ENCODE measurements around the gene DNER.

Gene DNER

GRCh38 chr2:229417176-229417575 is 297.2 kb downstream of the DNER start:
- Mint-ChIP-seq H3K36me3 (ENCODE audit: insufficient read depth) (no peaks in the 10 kb centered on the region), H3K4me3 (no peak overlapping the region), H3K27me3 (peaks cover 1% of the 10 kb centered on the region), H3K27ac (ENCODE audit: low read depth) (no peak overlapping the region), H3K4me1 (no peaks in the 10 kb centered on the region), H3K9me3 (peaks cover 4% of the 10 kb centered on the region)
- no peak for DNase-seq (ENCODE audit: low spot score in 2 of 2)
- ATAC-seq (replicated peaks; ENCODE audit: extremely low read depth, poor library complexity, severe bottlenecking): no peak

DNA sequence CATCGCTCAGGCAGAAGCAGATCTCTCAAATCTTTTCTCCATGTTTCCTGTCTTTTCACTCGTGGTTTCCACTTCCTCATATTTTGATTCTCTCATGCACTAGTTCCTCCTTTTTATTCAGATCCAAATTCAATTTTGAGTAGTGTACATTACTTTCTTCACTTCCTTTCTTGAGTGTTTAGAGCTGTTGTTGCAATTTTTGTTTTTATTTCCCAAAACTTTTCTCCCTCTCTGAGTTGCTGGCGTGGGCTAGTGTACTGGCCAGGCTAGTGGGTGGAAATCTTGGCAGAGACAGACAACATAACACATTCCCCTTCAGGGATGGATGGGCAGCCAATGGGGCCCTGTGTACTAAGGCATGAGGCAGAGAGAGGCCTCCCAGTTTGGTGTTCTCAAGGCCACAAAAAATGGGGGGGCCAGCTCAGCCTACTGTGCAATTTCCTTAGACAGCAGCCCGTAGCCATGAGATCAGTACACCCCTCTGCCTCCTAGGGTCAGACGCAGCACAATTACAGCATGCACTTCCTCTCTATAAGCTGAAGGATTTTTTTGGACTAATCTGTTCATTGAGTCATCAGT is 298.1 kb downstream of the DNER start:
- Mint-ChIP-seq H3K9me3 (peaks cover 5% of the 10 kb centered on the region), H3K4me3 (no peak overlapping the region), H3K4me1 (no peaks in the 10 kb centered on the region)

GRCh38 chr2:229414631-229415030 is 299.7 kb downstream of the DNER start:
- DNase-seq (ENCODE audit: low spot score in 2 of 2) (no peak), ATAC-seq (replicated peaks; ENCODE audit: extremely low read depth, poor library complexity, severe bottlenecking) (no peak)
- Mint-ChIP-seq H3K4me3 (no peak overlapping the region), H3K4me1 (no peaks in the 10 kb centered on the region), H3K27ac (ENCODE audit: low read depth) (no peak overlapping the region), H3K9me3 (peaks cover 10% of the 10 kb centered on the region), H3K27me3 (no peaks in the 10 kb centered on the region), H3K36me3 (ENCODE audit: insufficient read depth) (no peaks in the 10 kb centered on the region)

More for the DNA sequence above, 298.1 kb downstream of the DNER start:
- DNase-seq (ENCODE audit: low spot score in 2 of 2) (no peak), ATAC-seq (replicated peaks; ENCODE audit: extremely low read depth, poor library complexity, severe bottlenecking) (no peak)
- Mint-ChIP-seq H3K27ac (ENCODE audit: low read depth) (no peak overlapping the region), H3K36me3 (ENCODE audit: insufficient read depth) (no peaks in the 10 kb centered on the region), H3K27me3 (no peaks in the 10 kb centered on the region)

GRCh38 chr2:229412686-229413085 is 301.7 kb downstream of the DNER start:
- Mint-ChIP-seq H3K9me3 (peaks cover 10% of the 10 kb centered on the region), H3K27me3 (no peaks in the 10 kb centered on the region), H3K4me1 (no peaks in the 10 kb centered on the region), H3K36me3 (ENCODE audit: insufficient read depth) (no peaks in the 10 kb centered on the region), H3K4me3 (no peak overlapping the region), H3K27ac (ENCODE audit: low read depth) (no peak overlapping the region)
- no peak for ATAC-seq (replicated peaks; ENCODE audit: extremely low read depth, poor library complexity, severe bottlenecking)
- DNase-seq (ENCODE audit: low spot score in 2 of 2): no peak

- no peaks in the 10 kb centered on the region for H3K36me3 Mint-ChIP-seq (ENCODE audit: insufficient read depth)
- H3K4me1 Mint-ChIP-seq: no peaks in the 10 kb centered on the region
- H3K9me3 Mint-ChIP-seq: peaks cover 10% of the 10 kb centered on the region
- ATAC-seq (replicated peaks; ENCODE audit: extremely low read depth, poor library complexity, severe bottlenecking) (no peak), DNase-seq (ENCODE audit: low spot score in 2 of 2) (no peak)
- H3K27ac Mint-ChIP-seq (ENCODE audit: low read depth): no peak overlapping the region
- no peaks in the 10 kb centered on the region for H3K27me3 Mint-ChIP-seq
- no peak overlapping the region for H3K4me3 Mint-ChIP-seq
Measured at GRCh38 chr2:229410946-229411345, 303.4 kb downstream of the DNER start.

DNA sequence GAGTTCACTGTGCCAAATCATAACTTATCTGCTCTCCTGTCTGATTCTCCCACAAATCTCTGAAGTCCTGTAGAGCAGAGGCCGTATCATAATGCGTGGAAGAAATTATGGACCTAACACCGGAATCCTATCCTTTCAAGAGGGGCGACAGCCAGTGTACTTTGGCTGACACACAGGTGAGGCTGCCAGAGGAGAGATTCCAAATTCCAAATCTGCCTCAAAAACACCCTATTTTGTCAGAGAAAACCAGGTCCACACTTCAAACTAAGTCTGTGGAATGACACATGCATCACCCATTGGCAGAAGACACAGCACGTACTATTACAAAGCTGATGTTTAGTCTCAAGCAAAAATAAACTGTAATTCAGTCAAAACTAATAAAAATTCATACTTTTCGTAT is 304.1 kb downstream of the DNER start:
- ATAC-seq (replicated peaks; ENCODE audit: extremely low read depth, poor library complexity, severe bottlenecking) (no peak), DNase-seq (ENCODE audit: low spot score in 2 of 2) (no peak)
- Mint-ChIP-seq H3K27ac (ENCODE audit: low read depth) (no peak overlapping the region), H3K36me3 (ENCODE audit: insufficient read depth) (no peaks in the 10 kb centered on the region), H3K27me3 (no peaks in the 10 kb centered on the region), H3K4me1 (no peaks in the 10 kb centered on the region), H3K4me3 (no peak overlapping the region), H3K9me3 (peaks cover 10% of the 10 kb centered on the region)

- ATAC-seq (replicated peaks; ENCODE audit: extremely low read depth, poor library complexity, severe bottlenecking) (no peak), DNase-seq (ENCODE audit: low spot score in 2 of 2) (no peak)
- Mint-ChIP-seq H3K27me3 (no peaks in the 10 kb centered on the region), H3K4me1 (no peaks in the 10 kb centered on the region), H3K4me3 (no peak overlapping the region), H3K36me3 (ENCODE audit: insufficient read depth) (no peaks in the 10 kb centered on the region), H3K9me3 (peaks cover 10% of the 10 kb centered on the region), H3K27ac (ENCODE audit: low read depth) (no peak overlapping the region)
Measured at GRCh38 chr2:229409751-229410181, 304.6 kb downstream of the DNER start.

DNA sequence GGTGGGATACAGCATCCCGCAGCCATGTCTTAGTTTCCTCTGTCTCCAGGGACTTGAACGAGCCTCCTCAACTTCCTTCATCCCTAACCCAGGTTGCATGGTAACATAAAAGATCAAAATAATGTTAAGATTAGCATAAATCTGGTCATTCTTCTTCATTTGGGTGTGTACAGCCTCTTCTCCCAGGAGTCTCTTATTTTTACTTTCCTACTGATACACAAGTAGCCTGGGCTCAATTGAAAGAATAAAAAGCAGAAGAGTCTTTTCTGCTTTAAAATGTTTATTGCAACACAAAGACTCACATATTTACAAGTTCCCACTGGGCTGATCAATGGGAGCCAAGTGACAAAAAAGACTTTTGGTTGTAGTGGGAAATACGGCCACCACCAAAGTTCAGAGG is 305.4 kb downstream of the DNER start:
- Mint-ChIP-seq H3K4me1 (no peaks in the 10 kb centered on the region), H3K9me3 (peaks cover 12% of the 10 kb centered on the region), H3K36me3 (ENCODE audit: insufficient read depth) (no peaks in the 10 kb centered on the region), H3K4me3 (no peak overlapping the region), H3K27ac (ENCODE audit: low read depth) (no peak overlapping the region), H3K27me3 (no peaks in the 10 kb centered on the region)
- no peak for DNase-seq (ENCODE audit: low spot score in 2 of 2)
- no peak for ATAC-seq (replicated peaks; ENCODE audit: extremely low read depth, poor library complexity, severe bottlenecking)

DNA sequence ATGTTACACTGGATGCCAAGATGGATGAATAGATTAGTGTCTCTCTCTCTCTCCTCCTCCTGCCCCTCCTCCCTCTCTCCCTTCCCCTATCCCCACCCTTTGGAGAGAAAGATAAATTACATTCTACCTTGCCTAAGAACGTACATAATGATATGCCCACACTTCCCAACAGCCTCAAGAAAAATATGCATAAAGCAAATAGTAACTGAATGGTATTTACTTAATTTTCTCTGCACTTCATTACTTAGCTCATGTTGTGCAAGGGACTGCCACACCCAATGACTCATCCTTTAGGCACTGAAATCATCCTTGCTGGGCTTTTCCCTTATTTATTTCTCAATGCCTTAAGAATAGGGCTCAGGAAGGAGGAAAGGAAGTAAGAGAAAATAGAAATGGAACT is 306.0 kb downstream of the DNER start:
- Mint-ChIP-seq H3K27me3 (no peaks in the 10 kb centered on the region), H3K36me3 (ENCODE audit: insufficient read depth) (no peaks in the 10 kb centered on the region), H3K9me3 (peaks cover 16% of the 10 kb centered on the region), H3K4me1 (no peaks in the 10 kb centered on the region), H3K4me3 (no peak overlapping the region), H3K27ac (ENCODE audit: low read depth) (no peak overlapping the region)
- no peak for DNase-seq (ENCODE audit: low spot score in 2 of 2)
- no peak for ATAC-seq (replicated peaks; ENCODE audit: extremely low read depth, poor library complexity, severe bottlenecking)

DNA sequence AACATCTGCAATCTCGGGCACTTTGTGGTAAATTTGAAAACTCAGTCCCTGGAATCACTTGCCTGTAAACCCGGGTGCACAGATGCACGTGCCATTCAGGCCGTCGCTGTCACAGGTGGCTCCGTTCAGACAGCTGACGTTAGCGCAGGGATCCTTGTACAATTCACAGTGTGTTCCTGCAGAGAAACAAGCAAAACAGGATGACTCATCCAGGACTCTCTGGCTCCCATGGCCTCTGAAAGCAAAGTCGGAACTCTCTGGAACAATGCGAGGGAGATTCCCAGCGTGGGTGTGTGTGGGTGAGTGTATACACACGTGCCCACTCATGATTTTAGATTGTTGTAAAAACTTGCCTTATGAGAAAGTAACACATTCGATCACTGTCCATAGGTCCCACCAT is 307.2 kb downstream of the DNER start:
- Mint-ChIP-seq H3K36me3 (ENCODE audit: insufficient read depth) (no peaks in the 10 kb centered on the region), H3K27me3 (no peaks in the 10 kb centered on the region), H3K4me1 (no peaks in the 10 kb centered on the region), H3K4me3 (no peak overlapping the region), H3K9me3 (peaks cover 12% of the 10 kb centered on the region), H3K27ac (ENCODE audit: low read depth) (no peak overlapping the region)
- no peak for ATAC-seq (replicated peaks; ENCODE audit: extremely low read depth, poor library complexity, severe bottlenecking)
- DNase-seq (ENCODE audit: low spot score in 2 of 2): no peak

GRCh38 chr2:229405796-229406195 is 308.6 kb downstream of the DNER start:
- H3K4me3 Mint-ChIP-seq: no peak overlapping the region
- no peak overlapping the region for H3K27ac Mint-ChIP-seq (ENCODE audit: low read depth)
- H3K36me3 Mint-ChIP-seq (ENCODE audit: insufficient read depth): no peaks in the 10 kb centered on the region
- ATAC-seq (replicated peaks; ENCODE audit: extremely low read depth, poor library complexity, severe bottlenecking): no peak
- H3K4me1 Mint-ChIP-seq: no peaks in the 10 kb centered on the region
- DNase-seq (ENCODE audit: low spot score in 2 of 2): no peak
- no peaks in the 10 kb centered on the region for H3K27me3 Mint-ChIP-seq
- peaks cover 11% of the 10 kb centered on the region for H3K9me3 Mint-ChIP-seq

- Mint-ChIP-seq H3K27me3 (no peaks in the 10 kb centered on the region), H3K4me1 (no peaks in the 10 kb centered on the region), H3K9me3 (peaks cover 6% of the 10 kb centered on the region), H3K4me3 (no peak overlapping the region), H3K27ac (ENCODE audit: low read depth) (no peak overlapping the region), H3K36me3 (ENCODE audit: insufficient read depth) (no peaks in the 10 kb centered on the region)
- DNase-seq (ENCODE audit: low spot score in 2 of 2) (no peak), ATAC-seq (replicated peaks; ENCODE audit: extremely low read depth, poor library complexity, severe bottlenecking) (no peak)
Measured at GRCh38 chr2:229403296-229403695, 311.1 kb downstream of the DNER start.

GRCh38 chr2:229401171-229401865 is 313.0 kb downstream of the DNER start:
- no peaks in the 10 kb centered on the region for H3K4me1 Mint-ChIP-seq
- peaks cover 2% of the 10 kb centered on the region for H3K36me3 Mint-ChIP-seq (ENCODE audit: insufficient read depth)
- no peak overlapping the region for H3K27ac Mint-ChIP-seq (ENCODE audit: low read depth)
- no peak overlapping the region for H3K4me3 Mint-ChIP-seq
- ATAC-seq (replicated peaks; ENCODE audit: extremely low read depth, poor library complexity, severe bottlenecking) (no peak), DNase-seq (ENCODE audit: low spot score in 2 of 2) (no peak)
- H3K9me3 Mint-ChIP-seq: peaks cover 6% of the 10 kb centered on the region
- H3K27me3 Mint-ChIP-seq: no peaks in the 10 kb centered on the region

Measured in central memory CD8-positive, alpha-beta T cell (primary cell).